HG02970 (cell line): ENCODE results near the gene CCDC148.

Source experiments
- ATAC-seq: cut with Tn5 transposase; IDR thresholded peaks from one replicate; pipeline ENCODE4 v1.9.1; 2021; ENCODE audit warnings: mild to moderate bottlenecking, moderate library complexity, moderate number of reproducible peaks; ENCODE audit not compliant: unreplicated experiment, low FRiP score

Gene CCDC148

DNA sequence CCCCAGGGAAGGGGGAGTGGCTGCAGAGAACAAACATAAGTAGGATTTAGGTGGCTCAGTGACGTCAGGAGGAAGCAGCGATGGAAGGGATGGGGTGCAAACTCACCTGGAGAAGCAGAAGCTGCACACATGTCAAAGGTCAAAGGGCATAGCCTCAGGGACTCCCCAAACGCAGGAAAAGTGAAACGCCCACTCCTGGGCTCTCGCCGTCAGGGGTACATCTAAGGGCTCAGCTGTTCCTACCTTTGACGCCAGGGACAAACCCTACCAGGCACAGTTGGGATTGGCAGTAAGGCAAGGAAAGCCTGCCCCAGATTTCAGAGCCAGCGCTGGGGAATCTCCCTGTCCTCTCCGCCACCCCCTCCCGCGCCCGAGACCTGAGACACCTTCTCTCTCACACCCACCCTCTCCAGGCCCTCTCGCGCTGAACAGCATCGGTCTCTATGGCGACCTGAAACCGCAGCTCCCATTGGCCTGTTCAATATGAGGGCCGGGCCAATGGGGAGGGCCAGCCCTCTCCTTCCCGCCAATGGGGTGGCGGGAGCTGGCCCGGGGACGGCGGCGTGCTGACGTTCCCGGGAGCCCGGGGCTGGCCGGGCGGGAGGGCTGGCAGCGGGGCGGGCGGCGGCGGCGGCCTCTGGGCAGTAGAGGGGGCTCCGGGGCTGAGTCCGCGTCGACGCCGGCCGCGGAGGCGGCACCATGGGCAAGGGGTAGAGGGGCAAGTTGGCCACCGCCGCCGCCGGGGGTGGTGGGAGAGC is at the start of gene CCDC148, which contains the start of gene PKP4:
TSS of gene CCDC148 (minus strand) at position 445 of the 758 bp plus-strand sequence. CDS start at position 131, 314 bp downstream.
TSS of gene PKP4 (plus strand) at position 644 of the 758 bp plus-strand sequence. CDS start 76,233 bp downstream, outside the sequence.
- peak; percentile 94 for ATAC-seq

DNA sequence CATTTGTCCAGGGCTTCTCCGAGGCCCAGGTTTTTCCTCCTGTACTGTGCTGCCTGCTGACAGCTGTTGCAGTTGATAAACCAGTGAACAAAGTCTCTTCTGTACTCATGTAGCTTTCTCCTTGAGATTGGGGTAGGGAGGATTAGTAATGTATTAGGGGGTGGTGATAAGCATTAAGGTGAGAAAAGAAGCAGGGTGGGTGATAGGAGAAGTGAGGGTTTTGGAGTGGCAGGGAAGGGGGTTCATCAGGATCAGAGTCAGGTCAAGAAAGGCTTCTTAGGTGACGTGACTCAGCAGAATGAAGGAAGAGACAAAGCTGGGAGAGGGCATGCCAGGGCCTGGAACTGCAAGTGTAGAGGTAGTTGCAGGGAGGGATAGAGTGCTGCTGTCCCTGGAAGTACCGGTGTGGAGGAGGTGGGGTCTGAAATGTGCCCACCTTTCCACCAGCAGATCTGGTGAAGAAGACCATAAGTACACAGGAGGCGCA is 48.9 kb upstream of the CCDC148 start:
- no peak for ATAC-seq

DNA sequence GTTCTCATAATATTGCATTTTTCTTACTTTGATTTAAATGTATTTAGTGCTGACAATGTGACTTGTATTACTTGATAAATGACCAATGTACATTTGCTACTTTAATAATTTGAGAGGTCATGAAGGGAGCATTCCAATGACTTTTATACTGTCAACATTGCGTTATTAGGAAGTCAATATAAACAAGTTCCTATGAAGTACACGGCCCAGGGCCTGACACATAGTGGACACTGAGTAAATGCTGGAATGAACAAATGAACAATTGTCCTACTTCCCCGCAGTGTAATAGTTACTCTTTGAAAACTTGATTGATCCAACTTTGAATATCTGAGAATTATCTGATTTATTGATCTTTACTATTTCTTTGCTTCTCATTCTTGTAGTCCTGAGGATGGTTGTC is 47.5 kb upstream of the CCDC148 start:
- ATAC-seq, result no peak

DNA sequence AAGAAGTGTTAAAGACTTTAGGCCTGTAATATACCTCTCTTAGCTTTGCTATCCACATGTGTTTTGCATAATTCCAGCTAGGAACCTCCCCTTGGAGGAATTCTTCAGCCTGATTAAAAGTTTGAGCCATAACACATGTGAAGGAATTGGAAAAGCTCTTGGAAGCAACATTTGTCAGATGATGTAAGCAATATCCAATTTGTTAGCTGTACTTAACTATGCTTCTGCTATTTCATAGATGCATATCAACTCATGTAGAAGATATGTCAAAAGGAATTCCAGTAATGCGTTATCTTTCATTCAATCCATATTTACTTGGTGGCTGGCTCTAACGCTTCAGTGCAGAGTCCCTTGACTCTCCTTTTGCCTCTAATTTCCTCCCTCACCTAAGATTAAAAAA is 46.4 kb upstream of the CCDC148 start:
- ATAC-seq, result no peak

GRCh38 chr2:158501301-158501700 is 44.7 kb upstream of the CCDC148 start:
- no peak for ATAC-seq

DNA sequence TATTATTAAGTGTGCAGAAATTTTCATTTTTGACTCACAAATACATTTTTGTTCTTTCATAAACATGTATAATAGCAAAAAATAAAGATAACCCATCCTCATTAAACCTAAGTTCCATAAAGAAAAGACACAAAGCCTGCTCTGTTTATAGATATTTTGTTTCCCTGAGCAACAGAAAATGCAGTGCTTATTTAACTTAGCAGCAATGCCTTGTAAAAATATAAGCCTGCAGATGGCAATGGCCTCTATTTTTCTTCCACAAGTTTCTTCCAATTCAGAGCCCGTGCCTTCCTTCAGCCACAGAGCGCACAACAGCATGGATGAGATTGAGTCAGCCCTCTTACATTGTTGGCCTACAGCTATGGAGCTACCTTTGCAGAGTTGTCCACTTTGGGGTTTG is 43.8 kb upstream of the CCDC148 start:
- no peak for ATAC-seq

DNA sequence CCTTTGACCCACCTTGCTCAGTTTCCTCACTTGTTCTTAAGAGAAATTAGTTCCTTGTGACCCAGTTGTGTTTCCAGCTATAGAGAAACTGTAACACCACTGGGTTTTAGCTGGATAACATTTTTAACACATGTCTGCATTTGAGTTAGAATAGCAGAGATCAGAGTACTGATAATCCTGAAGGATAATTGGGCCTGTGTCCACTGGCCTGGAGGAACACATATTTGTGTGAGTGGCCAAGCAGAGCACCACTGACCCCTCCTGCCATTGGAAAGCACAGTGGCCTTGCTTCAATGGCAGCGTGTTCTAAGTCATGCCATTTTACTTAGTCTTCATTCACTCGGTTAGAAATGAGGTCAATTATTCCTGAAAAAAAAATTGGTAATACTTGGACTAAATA is 42.8 kb upstream of the CCDC148 start:
- ATAC-seq, result no peak

DNA sequence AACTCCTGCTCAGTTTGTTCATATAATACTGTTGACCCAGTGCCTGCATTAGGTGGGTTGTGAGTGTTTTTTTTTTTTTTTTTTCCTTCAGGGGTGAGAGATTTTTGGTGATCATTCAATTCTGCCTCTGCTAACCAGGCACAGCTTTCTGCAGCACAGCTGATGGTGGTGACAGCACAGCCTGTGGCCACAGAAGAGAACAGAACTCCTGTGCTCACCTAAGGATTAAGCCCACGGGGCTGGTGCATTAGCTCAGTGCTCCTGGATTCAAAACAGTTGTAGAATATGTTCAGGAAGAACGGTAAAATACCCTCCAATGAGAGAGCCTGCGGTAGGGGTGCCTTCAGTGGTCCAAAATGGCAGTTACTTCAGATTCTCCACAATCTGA is 42.2 kb upstream of the CCDC148 start:
- no peak for ATAC-seq

GRCh38 chr2:158498043-158498748 is 41.6 kb upstream of the CCDC148 start:
- no peak for ATAC-seq

DNA sequence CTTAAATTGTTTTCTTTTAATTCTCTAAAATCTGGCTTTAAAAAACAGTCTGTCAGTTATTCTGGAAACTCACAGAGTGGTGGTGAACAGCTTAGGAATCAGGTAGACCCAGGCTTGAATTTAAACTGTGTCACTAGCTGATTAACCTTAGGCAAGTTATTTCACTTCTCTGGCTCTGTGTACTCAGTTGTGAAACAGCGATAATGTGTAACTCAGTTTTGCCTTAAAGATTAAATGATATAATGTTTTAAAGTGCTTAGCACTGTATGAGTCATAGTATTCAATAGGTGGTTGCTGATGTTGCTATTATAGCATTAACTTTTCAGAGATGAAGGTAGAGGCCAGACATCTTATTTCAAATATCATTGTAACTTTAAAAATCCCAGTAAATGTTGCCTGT is 40.9 kb upstream of the CCDC148 start:
- ATAC-seq, result no peak

GRCh38 chr2:158496986-158497385 is 40.4 kb upstream of the CCDC148 start:
- ATAC-seq, result no peak

DNA sequence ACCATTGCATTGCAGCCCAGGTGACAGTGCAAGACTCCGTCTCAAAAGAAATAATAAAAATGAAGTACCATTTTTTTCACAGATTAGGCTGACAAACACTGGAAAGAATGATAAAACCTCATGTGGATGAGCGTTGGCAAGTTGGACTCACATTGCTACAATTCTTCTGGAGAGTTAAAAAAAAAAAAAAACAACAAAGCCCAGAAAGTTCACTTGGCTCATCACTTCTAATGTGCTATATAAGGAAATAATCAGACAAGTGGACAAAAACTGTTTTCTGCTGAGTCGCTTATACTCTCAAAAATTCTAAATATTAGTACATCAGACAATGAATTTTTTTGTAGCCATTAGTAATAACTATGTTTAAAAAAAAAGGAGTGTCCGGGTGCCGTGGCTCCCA is 38.6 kb upstream of the CCDC148 start:
- no peak for ATAC-seq

DNA sequence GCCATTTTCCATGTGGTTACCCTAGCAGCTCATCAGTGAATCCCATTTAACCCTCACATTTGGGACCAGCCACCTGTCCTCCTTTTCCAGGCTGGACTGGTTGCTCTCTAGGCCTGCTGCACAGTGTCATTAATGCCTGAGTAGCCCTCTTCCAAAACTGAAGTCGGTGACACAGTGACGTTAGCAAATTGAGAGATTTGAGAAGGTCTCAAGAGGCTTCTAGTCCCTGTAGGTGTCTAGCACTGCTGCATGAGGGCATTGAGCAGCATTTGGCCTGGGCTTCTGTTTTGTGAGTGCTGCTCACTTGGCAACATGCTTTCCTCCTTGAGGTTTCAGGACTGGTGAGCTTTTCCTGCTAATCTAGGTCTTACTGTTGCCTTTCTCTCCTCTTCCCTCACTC is 36.9 kb upstream of the CCDC148 start:
- no peak for ATAC-seq

- no peak for ATAC-seq
Observed at GRCh38 chr2:158491072-158491471, 34.5 kb upstream of the CCDC148 start.

- no peak for ATAC-seq
Observed at GRCh38 chr2:158489366-158490112, 33.0 kb upstream of the CCDC148 start.

DNA sequence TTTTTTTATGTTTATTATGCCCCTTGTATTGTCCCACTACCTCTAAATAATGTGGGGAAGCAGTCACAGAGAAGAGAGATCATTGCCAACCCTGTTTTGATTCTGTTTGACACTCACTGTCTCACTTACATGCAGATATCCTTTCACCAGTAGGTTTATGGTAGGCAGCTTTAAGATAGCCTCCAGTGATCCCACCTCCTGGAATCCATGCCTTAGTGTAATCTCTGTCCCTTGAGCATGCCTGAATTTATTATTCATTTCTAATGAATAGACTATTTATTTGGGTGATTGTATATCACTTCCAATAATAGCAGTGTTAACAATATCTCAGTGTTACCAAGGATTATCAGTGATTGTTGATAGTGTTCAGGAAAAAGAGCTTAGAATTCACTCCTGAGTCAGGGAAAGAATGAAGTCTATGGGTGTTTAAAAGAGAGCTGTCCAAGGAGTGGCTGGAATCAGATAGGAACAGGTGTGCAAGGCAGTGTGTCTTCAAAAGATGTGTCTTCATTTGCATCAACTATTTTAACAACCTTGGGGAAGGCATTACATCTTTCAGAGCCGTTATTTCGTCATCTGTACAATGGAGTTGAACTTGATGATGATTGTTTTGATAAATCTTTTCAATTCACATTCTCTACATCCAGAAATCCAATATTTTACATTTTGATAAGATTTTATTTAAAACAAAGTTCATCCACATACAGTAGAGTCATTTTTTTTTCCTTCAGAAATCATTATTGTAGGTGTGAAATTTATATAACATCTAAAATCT is 32.1 kb upstream of the CCDC148 start:
- ATAC-seq, result no peak

GRCh38 chr2:158487419-158487818 is 30.9 kb upstream of the CCDC148 start:
- no peak for ATAC-seq

- no peak for ATAC-seq
Observed at GRCh38 chr2:158486970-158487325, 30.4 kb upstream of the CCDC148 start.

DNA sequence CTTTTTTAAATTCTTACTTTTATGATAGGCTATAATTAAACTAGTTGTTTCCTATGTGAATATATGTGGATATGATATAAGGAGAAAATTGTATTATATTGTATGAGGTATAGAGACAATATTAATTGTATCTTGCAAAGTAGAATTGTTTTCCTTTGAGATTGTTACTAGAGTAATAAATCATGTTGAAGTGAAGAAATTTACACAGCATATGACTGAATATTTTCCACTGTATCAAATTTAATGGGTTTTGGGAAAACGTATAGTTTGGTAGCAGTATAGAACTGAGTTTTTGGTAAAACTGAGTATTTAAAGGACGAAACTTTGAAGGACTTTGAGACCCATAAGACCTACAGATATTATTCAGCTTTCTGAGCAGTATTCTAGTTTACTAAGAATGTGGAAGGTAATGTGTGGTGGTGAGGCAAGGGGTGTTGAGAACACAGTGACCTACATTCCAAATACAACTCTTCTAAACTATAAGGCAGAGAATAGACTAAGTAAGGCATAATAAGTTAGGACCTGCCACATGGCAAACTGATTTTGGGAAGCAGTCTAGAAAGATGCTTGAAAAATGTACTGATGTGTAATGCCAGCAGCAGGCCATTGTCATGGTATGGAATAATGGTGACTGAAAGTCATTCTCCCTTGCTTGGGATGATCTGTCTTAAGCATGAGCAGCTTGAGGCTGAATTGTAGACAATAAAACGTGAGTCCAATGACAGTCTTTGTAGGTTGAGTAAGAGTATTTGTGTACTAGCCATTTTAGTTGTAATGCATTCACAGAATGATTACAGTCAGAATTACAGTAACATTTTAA is 29.8 kb upstream of the CCDC148 start:
- no peak for ATAC-seq
